ENCODE measurements around the gene SAFB2. TPM values are rescaled to one million over a fixed set of nuclear protein-coding genes. Genes with fewer than 3 reads are reported as not detected.
"Not testable (repeated sequence)": the region's sequence is repeated elsewhere in the genome, so short reads cannot be mapped to it uniquely, and the experiment has no call there.

Gene SAFB2
- polyA plus RNA-seq, 2 donors, result 27.5 to 43.7 TPM

DNA sequence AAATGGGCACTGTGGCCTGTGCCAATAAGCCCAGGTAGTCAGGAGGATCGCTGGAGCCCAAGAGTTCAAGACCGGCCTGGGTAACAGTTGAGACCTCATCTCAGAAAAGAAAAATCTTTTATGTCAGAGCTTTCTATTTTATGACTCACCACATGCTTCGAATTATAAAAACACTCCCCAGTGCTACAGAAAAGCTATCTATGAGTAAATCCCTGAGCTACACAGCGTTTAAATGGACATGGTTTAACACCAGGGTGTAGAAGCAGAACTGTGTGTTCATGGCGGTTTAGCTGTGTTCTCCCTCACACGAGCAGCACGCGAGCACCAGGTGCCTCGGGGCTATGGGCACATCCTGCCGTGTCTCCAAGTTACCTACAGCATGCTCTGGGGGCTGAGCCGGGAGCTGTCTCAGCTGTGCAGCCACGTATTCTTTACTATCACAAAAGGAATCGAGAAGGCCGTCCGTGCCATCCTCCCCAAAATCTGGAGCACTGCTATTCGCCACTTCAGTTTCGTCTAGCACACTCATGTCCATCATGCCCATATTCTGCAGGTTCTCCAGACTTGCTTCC, 6.7 kb downstream of the SAFB2 start:
- 92 to 94% methylated on average over 17 of the region's 17 CpGs for WGBS, 2 donors
- no peak overlapping the region for H3K27ac ChIP-seq (ENCODE audit: low read depth in 2 of 2, low read length in 1 of 2)
- no peaks in the 10 kb centered on the region for H3K9me3 ChIP-seq (ENCODE audit: control insufficient read depth in 2 of 2, insufficient read depth in 1 of 2, low read depth in 1 of 2, low read length in 1 of 2)
- peaks cover 0 to 2% of the 10 kb centered on the region in 2 donors for H3K4me1 ChIP-seq (ENCODE audit: control insufficient read depth in 2 of 2, insufficient read depth in 2 of 2, low read length in 1 of 2)
- H3K27me3 ChIP-seq (ENCODE audit: control insufficient read depth in 1 of 2, insufficient read depth in 2 of 2, low read length in 2 of 2), result no peaks in the 10 kb centered on the region
- H3K36me3 ChIP-seq (ENCODE audit: control insufficient read depth in 2 of 2, insufficient read depth in 2 of 2, low read length in 1 of 2), result peaks cover 19 to 41% of the 10 kb centered on the region in 2 donors
- no peak overlapping the region for H3K4me3 ChIP-seq (ENCODE audit: low read depth in 1 of 2, low read length in 2 of 2)

DNA sequence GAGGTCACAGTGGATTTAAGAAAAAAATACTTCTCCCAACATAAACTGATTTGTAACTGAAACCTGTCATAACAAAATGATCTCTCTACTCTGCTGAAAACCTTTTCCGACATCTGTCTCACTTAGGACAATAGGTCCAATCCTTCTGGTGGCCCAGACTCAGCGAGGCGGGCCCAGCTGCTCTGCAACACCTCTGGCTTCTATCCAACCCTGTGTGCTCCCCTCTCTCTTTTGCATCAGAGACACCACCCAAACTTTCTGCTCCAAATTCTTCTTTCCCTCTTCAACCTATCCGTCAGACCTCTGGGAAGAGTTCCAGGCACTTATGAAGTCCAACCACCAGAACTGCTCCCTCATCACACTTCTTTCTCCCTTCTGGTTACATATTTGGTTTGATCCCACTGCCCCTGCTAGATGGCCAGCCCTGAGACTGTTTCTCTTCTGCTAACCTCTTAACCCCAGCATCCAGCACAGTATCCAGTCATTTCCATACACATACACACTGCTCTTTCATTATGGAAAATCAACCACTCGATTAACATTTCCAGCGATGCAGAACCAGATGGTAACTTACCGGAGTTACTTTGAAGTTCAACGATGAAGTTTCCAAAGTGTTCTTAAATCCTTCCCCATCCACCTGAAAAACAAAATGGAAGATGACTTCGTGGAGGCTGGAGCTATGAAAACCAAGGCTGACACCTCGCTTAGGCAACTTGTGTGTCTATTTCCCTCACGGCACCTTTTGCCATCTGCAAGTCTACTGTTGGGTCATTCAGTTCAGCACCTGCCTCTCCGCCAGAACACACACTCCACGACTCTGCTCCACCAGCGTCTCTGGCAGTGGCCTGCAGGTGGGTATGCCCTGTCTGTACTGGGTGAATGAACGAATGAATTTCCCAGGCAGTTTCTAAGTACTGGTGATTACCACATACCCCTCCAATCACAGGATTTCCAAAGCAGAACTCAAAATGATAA, 9.4 kb downstream of the SAFB2 start:
- H3K27ac ChIP-seq (ENCODE audit: low read depth in 2 of 2, low read length in 1 of 2), result no peak overlapping the region
- no peaks in the 10 kb centered on the region for H3K27me3 ChIP-seq (ENCODE audit: control insufficient read depth in 1 of 2, insufficient read depth in 2 of 2, low read length in 2 of 2)
- no peaks in the 10 kb centered on the region for H3K4me1 ChIP-seq (ENCODE audit: control insufficient read depth in 2 of 2, insufficient read depth in 2 of 2, low read length in 1 of 2)
- H3K4me3 ChIP-seq (ENCODE audit: low read depth in 1 of 2, low read length in 2 of 2), result no peak overlapping the region
- no peaks in the 10 kb centered on the region for H3K9me3 ChIP-seq (ENCODE audit: control insufficient read depth in 2 of 2, insufficient read depth in 1 of 2, low read depth in 1 of 2, low read length in 1 of 2)
- 93% methylated on average over 15 of the region's 15 CpGs for WGBS, 2 donors
- H3K36me3 ChIP-seq (ENCODE audit: control insufficient read depth in 2 of 2, insufficient read depth in 2 of 2, low read length in 1 of 2), result peaks cover 26 to 46% of the 10 kb centered on the region in 2 donors

DNA sequence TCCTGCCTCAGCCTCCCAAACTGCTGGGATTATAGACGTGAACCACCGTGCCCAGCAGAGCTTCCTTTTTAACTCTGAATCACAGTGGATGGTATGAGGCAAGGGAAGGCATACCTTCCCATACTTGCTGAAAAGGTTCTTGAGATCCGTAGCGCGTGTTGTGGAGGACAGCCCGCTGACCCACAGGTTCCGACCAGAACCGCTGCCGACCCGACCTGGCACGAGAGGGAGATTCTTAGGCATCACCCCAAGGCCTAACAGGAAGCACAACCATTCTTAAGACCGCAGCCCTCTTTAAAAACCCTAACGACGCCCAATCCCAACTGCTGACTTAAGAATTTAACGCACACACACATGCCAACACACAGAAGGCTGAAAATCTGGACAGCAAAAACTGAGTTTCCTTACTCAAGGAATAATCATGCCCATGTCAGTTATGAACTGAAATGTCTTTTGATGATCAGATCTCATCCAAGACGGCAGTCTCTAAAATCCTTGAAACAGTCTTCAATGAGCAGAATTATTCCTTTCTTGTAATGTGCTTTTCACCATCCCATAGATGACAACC, 12.6 kb downstream of the SAFB2 start:
- H3K9me3 ChIP-seq (ENCODE audit: control insufficient read depth in 2 of 2, insufficient read depth in 1 of 2, low read depth in 1 of 2, low read length in 1 of 2), result no peaks in the 10 kb centered on the region
- H3K27me3 ChIP-seq (ENCODE audit: control insufficient read depth in 1 of 2, insufficient read depth in 2 of 2, low read length in 2 of 2), result no peaks in the 10 kb centered on the region
- 94% methylated on average over 16 of the region's 16 CpGs for WGBS, 2 donors
- H3K36me3 ChIP-seq (ENCODE audit: control insufficient read depth in 2 of 2, insufficient read depth in 2 of 2, low read length in 1 of 2), result peaks cover 31 to 54% of the 10 kb centered on the region in 2 donors
- no peak overlapping the region for H3K4me3 ChIP-seq (ENCODE audit: low read depth in 1 of 2, low read length in 2 of 2)
- H3K4me1 ChIP-seq (ENCODE audit: control insufficient read depth in 2 of 2, insufficient read depth in 2 of 2, low read length in 1 of 2), result no peaks in the 10 kb centered on the region
- H3K27ac ChIP-seq (ENCODE audit: low read depth in 2 of 2, low read length in 1 of 2), result no peak overlapping the region

DNA sequence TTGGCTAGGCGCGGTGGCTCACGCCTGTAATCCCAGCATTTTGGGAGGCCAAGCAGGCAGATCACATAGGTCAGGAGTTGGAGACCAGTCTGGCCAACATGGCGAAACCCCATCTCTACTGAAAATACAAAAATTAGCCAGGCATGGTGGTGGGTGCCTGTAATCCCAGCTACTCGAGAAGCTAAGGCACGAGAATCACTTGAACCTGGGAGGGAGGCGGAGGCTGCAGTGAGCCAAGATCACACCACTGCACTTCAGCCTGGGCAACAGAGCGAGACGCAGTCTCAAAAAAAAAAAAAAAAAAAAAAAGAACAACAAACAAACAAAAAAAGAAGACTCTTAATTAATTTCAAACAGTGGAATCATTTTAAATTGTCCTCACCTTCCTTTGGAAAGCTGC, 13.8 kb downstream of the SAFB2 start:
- H3K27ac ChIP-seq (ENCODE audit: low read depth in 2 of 2, low read length in 1 of 2), result not testable (repeated sequence)

DNA sequence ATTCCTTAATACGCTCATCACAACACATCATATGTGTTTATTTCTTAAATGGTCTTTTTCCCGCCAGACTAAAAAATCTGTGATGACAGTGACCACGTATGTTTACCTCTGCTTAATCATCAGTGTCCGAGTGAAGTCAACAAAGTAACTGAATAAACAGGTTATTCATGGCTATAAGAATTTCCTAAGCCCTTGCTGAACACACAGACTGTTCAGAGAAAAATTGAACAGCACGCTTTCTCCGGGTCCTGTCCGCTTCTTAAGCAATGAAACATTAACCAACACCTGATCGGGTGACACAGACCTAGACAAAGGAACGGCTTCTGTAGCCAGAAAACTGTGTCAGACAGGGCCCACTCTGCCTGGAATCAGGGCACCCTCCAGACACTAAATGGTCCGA, 14.3 kb downstream of the SAFB2 start:
- Histone ChIP-seq H3K27me3 (ENCODE audit: control insufficient read depth in 1 of 2, insufficient read depth in 2 of 2, low read length in 2 of 2) (no peaks in the 10 kb centered on the region), H3K4me1 (ENCODE audit: control insufficient read depth in 2 of 2, insufficient read depth in 2 of 2, low read length in 1 of 2) (no peaks in the 10 kb centered on the region), H3K4me3 (ENCODE audit: low read depth in 1 of 2, low read length in 2 of 2) (no peak overlapping the region), H3K27ac (ENCODE audit: low read depth in 2 of 2, low read length in 1 of 2) (no peak overlapping the region), H3K9me3 (ENCODE audit: control insufficient read depth in 2 of 2, insufficient read depth in 1 of 2, low read depth in 1 of 2, low read length in 1 of 2) (no peaks in the 10 kb centered on the region), H3K36me3 (ENCODE audit: control insufficient read depth in 2 of 2, insufficient read depth in 2 of 2, low read length in 1 of 2) (peaks cover 42 to 52% of the 10 kb centered on the region in 2 donors)
- WGBS, 2 donors, result 80 to 90% methylated on average over 10 of the region's 10 CpGs

More for the DNA sequence above, 13.8 kb downstream of the SAFB2 start:
- H3K4me1 ChIP-seq (ENCODE audit: control insufficient read depth in 2 of 2, insufficient read depth in 2 of 2, low read length in 1 of 2); H3K27me3 ChIP-seq (ENCODE audit: control insufficient read depth in 1 of 2, insufficient read depth in 2 of 2, low read length in 2 of 2); H3K9me3 ChIP-seq (ENCODE audit: control insufficient read depth in 2 of 2, insufficient read depth in 1 of 2, low read depth in 1 of 2, low read length in 1 of 2); H3K4me3 ChIP-seq (ENCODE audit: low read depth in 1 of 2, low read length in 2 of 2): not testable (repeated sequence)
- H3K36me3 ChIP-seq (ENCODE audit: control insufficient read depth in 2 of 2, insufficient read depth in 2 of 2, low read length in 1 of 2), result peaks cover 41 to 53% of the 10 kb centered on the region in 2 donors
- 95 to 97% methylated on average over 9 of the region's 9 CpGs for WGBS, 2 donors

DNA sequence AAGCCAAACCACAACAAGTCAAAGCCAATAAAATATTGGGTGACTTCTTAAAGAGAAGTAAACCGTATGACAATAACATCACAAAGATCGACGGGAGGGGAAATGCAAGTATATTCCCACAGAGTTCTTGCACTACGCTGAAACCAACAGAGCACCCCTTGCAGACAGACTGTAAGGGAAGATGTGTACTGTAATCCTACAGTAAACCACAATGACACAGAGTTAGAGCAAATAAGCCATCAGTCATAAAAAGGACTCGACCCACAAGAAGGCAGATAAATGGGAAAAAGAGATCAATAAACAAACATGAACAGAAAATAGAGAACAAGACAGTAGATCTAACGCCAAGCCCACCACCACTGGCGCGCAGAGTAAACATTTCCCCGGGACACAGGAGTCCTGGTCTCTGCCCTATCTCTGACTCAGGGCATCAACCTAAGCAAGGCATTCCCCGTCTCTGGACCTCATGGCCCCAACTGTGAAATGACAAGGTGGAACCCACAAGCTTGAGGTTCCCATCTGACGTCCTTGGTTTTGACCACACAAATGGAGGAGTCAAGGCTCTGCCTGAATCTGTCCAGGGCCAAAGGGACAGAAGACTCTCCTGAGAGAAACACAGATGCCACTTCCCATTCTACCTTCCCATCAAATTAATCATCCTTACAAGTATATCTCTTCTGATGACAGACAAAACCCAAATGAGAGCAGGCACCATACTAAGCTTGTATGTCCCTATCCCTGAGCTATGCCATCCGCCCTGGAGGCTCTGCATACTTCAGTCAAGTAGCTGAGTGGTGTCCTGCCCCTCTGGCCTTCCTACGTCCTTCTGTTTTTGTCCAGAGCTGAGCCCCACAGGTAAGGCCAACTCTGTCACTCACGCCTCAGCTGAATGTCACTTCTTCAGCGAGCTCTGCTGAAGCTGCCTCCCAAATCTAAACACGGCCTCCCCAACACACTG, 15.0 kb downstream of the SAFB2 start:
- Histone ChIP-seq H3K4me1 (ENCODE audit: control insufficient read depth in 2 of 2, insufficient read depth in 2 of 2, low read length in 1 of 2) (no peaks in the 10 kb centered on the region), H3K9me3 (ENCODE audit: control insufficient read depth in 2 of 2, insufficient read depth in 1 of 2, low read depth in 1 of 2, low read length in 1 of 2) (no peaks in the 10 kb centered on the region), H3K27me3 (ENCODE audit: control insufficient read depth in 1 of 2, insufficient read depth in 2 of 2, low read length in 2 of 2) (no peaks in the 10 kb centered on the region), H3K36me3 (ENCODE audit: control insufficient read depth in 2 of 2, insufficient read depth in 2 of 2, low read length in 1 of 2) (peaks cover 39 to 47% of the 10 kb centered on the region in 2 donors), H3K27ac (ENCODE audit: low read depth in 2 of 2, low read length in 1 of 2) (no peak overlapping the region), H3K4me3 (ENCODE audit: low read depth in 1 of 2, low read length in 2 of 2) (no peak overlapping the region)
- WGBS, 2 donors, result 88 to 94% methylated on average over 16 of the region's 16 CpGs

DNA sequence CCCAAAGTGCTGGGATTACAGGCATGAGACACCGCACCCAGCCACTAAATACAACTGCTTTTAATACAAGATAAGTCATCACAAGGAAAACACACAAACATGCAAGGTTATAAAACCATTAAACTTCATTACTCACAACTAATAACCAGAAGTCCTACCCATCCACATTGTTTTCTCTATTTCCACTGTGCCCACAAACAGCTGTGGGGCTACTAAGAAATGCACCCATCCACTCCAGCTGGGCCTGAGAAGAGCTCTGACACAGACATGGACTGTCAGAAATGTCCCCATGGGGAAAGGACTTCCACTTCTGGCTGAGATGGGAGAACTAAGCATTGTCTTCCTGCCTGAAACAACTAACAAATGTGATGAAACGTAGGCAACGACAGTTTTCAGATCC, 17.2 kb downstream of the SAFB2 start:
- Histone ChIP-seq H3K4me3 (ENCODE audit: low read depth in 1 of 2, low read length in 2 of 2) (no peak overlapping the region), H3K36me3 (ENCODE audit: control insufficient read depth in 2 of 2, insufficient read depth in 2 of 2, low read length in 1 of 2) (peaks cover 41 to 48% of the 10 kb centered on the region in 2 donors)

DNA sequence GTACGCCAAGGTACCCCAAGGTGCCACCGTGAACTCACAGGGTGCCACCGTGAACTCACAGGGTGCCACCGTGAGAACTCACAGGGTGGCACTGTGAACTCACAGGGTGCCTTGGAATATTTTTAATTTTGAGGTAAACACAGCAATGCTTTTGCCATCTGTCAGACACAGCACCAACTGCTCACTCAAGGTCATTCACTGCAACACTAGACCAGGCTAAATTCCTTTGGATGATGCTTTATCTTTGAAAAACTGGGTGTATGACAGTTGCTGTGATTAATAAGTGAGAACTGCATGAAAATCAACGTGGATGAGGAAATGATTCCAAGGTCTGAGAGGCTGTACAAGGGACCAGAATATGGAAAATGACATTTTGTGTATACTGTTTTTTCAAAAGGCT, 18.9 kb downstream of the SAFB2 start:
- peaks cover 47 to 52% of the 10 kb centered on the region in 2 donors for H3K36me3 ChIP-seq (ENCODE audit: control insufficient read depth in 2 of 2, insufficient read depth in 2 of 2, low read length in 1 of 2)
- 73 to 82% methylated on average over 5 of the region's 5 CpGs for WGBS, 2 donors
- no peaks in the 10 kb centered on the region for H3K4me1 ChIP-seq (ENCODE audit: control insufficient read depth in 2 of 2, insufficient read depth in 2 of 2, low read length in 1 of 2)
- H3K27ac ChIP-seq (ENCODE audit: low read depth in 2 of 2, low read length in 1 of 2), result no peak overlapping the region
- H3K4me3 ChIP-seq (ENCODE audit: low read depth in 1 of 2, low read length in 2 of 2), result no peak overlapping the region
- no peaks in the 10 kb centered on the region for H3K27me3 ChIP-seq (ENCODE audit: control insufficient read depth in 1 of 2, insufficient read depth in 2 of 2, low read length in 2 of 2)
- no peaks in the 10 kb centered on the region for H3K9me3 ChIP-seq (ENCODE audit: control insufficient read depth in 2 of 2, insufficient read depth in 1 of 2, low read depth in 1 of 2, low read length in 1 of 2)

More for the DNA sequence above, 17.2 kb downstream of the SAFB2 start:
- no peaks in the 10 kb centered on the region for H3K4me1 ChIP-seq (ENCODE audit: control insufficient read depth in 2 of 2, insufficient read depth in 2 of 2, low read length in 1 of 2)
- H3K9me3 ChIP-seq (ENCODE audit: control insufficient read depth in 2 of 2, insufficient read depth in 1 of 2, low read depth in 1 of 2, low read length in 1 of 2), result no peaks in the 10 kb centered on the region
- no peaks in the 10 kb centered on the region for H3K27me3 ChIP-seq (ENCODE audit: control insufficient read depth in 1 of 2, insufficient read depth in 2 of 2, low read length in 2 of 2)
- no peak overlapping the region for H3K27ac ChIP-seq (ENCODE audit: low read depth in 2 of 2, low read length in 1 of 2)
- WGBS, 2 donors, result 86 to 88% methylated on average over 3 of the region's 3 CpGs

DNA sequence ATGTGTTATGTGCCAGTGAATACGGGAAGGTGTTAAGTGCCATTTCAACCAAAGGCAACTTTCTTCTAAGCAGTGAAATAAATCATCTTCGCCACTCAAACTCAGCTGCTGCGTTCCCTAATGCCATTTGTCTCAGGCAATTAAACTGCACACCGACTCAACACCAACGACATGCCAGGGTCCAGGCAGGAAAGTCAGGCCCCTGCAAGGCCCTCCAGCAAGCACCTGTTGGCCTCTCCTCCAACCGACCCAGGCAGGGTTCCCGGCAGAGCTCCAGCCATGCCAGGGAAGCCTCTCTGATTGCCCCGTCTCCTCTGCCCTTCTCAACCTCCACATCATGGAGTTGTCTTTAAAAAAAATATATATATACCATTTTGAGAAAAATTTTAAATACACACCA, 21.8 kb downstream of the SAFB2 start:
- no peak overlapping the region for H3K27ac ChIP-seq (ENCODE audit: low read depth in 2 of 2, low read length in 1 of 2)
- no peaks in the 10 kb centered on the region for H3K27me3 ChIP-seq (ENCODE audit: control insufficient read depth in 1 of 2, insufficient read depth in 2 of 2, low read length in 2 of 2)
- peaks cover 45 to 47% of the 10 kb centered on the region in 2 donors for H3K36me3 ChIP-seq (ENCODE audit: control insufficient read depth in 2 of 2, insufficient read depth in 2 of 2, low read length in 1 of 2)
- H3K4me1 ChIP-seq (ENCODE audit: control insufficient read depth in 2 of 2, insufficient read depth in 2 of 2, low read length in 1 of 2), result no peaks in the 10 kb centered on the region
- H3K9me3 ChIP-seq (ENCODE audit: control insufficient read depth in 2 of 2, insufficient read depth in 1 of 2, low read depth in 1 of 2, low read length in 1 of 2), result no peaks in the 10 kb centered on the region
- 87 to 90% methylated on average over 8 of the region's 8 CpGs for WGBS, 2 donors
- no peak overlapping the region for H3K4me3 ChIP-seq (ENCODE audit: low read depth in 1 of 2, low read length in 2 of 2)
